ENCODE data around the gene NCOA7.

GRCh38 chr6:125855783-125856182 lies 65.0 kb downstream of the NCOA7 start:
- no peak for TF ChIP-seq MXI1 (IDR thresholded peaks at IDR 0.05; ENCODE audit: low read depth, low read length)
- TF ChIP-seq CTCF (IDR thresholded peaks at IDR 0.05) = no peak

All from SK-N-SH (cell line).